Transverse colon (tissue), 4 donors: Measurements from ENCODE around the gene HSPA6. TPM values are rescaled to one million over a fixed set of nuclear protein-coding genes. Genes with fewer than 3 reads are reported as not detected.
"Not testable (repeated sequence)": the region's sequence is repeated elsewhere in the genome, so short reads cannot be mapped to it uniquely, and the experiment has no call there.

Experiments
- DNase-seq: peaks from one replicate; pipeline ENCODE4 v3.0.0-alpha.2; 2019
- H3K27ac ChIP-seq, 4 donors: fragments of 200-600 bp; sonication (generic); 2 replicates each; pipeline ENCODE4 v1.5.1; 2016 to 2018; ENCODE audit warnings: inconsistent platforms in 4 of 4
- H3K27me3 ChIP-seq: fragments of 200-600 bp; sonication (generic); 2 replicates; pipeline ENCODE4 v1.5.1; 2017; ENCODE audit warnings: inconsistent platforms
- H3K36me3 ChIP-seq, 4 donors: fragments of 200-600 bp; sonication (generic); 2 replicates each; pipeline ENCODE4 v1.5.1; 2017 to 2019; ENCODE audit warnings: inconsistent platforms in 4 of 4
- H3K4me1 ChIP-seq, 4 donors: fragments of 200-600 bp; sonication (generic); 2 replicates each; pipeline ENCODE4 v1.5.1; 2017 to 2020; ENCODE audit warnings: inconsistent platforms in 4 of 4
- H3K4me3 ChIP-seq, 4 donors: fragments of 200-600 bp; sonication (generic); 1 replicate in 1 of 4; 2 replicates in 3 of 4; pipeline versions ENCODE4 v1.5.1 to v1.6.1; 2017 to 2019; ENCODE audit warnings: inconsistent platforms in 4 of 4
- H3K9me3 ChIP-seq, 2 donors: fragments of 200-600 bp; sonication (generic); 2 replicates each; pipeline ENCODE4 v1.5.1; 2017 to 2019; ENCODE audit warnings: inconsistent platforms in 2 of 2
- EP300 ChIP-seq: sonication (generic); formaldehyde crosslinking; IDR thresholded peaks from one replicate; pipeline ENCODE4 v1.6.1; 2017; ENCODE audit warnings: antibody characterized with exemption, low read depth
- POLR2A ChIP-seq: fragments of 450-650 bp; IDR thresholded peaks from one replicate; pipeline ENCODE4 v1.6.1; 2016; ENCODE audit warnings: antibody characterized with exemption, mild to moderate bottlenecking, moderate library complexity
- POLR2AphosphoS5 ChIP-seq, 3 donors: sonication (generic); formaldehyde crosslinking; IDR thresholded peaks; one replicate each; pipeline ENCODE4 v1.6.1; 2016; ENCODE audit warnings: antibody characterized with exemption in 3 of 3
- whole genome bisulfite sequencing, 2 donors: methylation state at CpG; one replicate each; pipeline ENCODE4 v1.1.5; 2018; ENCODE audit warnings: low coverage in 1 of 2; 5-methylcytosine and 5-hydroxymethylcytosine counted together
- in situ Hi-C, 4 donors: fragments of 200-750 bp; cut with MboI; loops; one replicate each; pipeline versions ENCODE4 v1.15.0 to v1.15.1; 2017; ENCODE audit warnings: low sequenced_read_pairs in 3 of 4, low pct_ligation_motif_present in 1 of 4, low pct_unique_long_range_greater_than_20kb in 1 of 4
- intact Hi-C: fragments of 100-400 bp; cut with DNase I; formaldehyde crosslinking; loops from one replicate; pipeline ENCODE4 v1.15.1; 2023; ENCODE audit warnings: low total_unique reads
- total RNA-seq, 4 donors: library from RNA; depleted of rRNA; stranded (reverse); fragments of >200 nt; gene quantifications; one replicate each; pipeline ENCODE4 v1.1.0, GENCODE V29; 2016
- TF ChIP-seq, protein P1 (sequence below), 5 experiments: fragments of 200-600 bp in 3 of 5; fragments of 450-650 bp in 2 of 5; sonication (generic) in 3 of 5; IDR thresholded peaks; 1 replicate in 2 of 5; 2 replicates in 3 of 5; pipeline ENCODE4 v1.5.1; 2016 to 2017; ENCODE audit warnings: antibody characterized with exemption in 5 of 5, inconsistent platforms in 3 of 5, mild to moderate bottlenecking in 2 of 5, moderate library complexity in 1 of 5

The HSPA6 gene
- total RNA-seq, 4 donors from 2014 or later, result 0.82 to 2.2 (median 1.6) TPM; not detected in 1

DNA sequence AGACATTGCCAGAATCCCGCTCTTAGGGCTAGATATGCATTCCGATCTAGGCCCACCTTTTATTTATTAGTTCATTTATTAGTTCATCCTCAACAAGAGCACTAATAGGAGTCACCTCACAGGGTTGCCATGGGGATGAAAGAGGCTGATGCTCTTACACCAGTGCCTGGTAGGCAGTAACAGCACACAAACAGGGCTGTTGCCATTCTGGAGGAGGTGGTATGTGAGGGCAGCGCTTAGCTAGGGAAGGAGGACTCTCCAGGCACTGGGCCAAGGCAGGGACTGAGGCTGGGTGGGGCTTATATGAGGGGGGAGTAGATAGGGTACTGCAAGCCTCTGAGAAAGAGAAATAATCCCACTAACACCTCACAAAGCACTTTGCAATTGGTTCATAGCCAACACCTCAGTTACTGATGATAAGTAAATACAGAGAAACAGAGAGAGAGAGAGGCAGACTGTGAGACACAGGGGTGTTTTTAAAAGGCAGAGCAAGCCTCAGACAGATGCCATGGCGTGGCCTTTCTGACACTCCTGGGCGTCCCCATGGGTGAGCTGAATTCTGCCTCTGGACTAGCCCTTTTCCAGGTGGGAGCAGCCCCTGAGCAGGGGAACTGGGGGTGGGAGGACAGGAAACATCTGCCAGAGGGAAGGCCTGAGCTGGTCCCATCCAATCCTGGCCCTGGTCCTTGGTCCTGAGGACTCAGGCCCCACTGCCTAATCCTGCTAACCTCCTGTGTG, 13.2 kb upstream of the HSPA6 start:
- Histone ChIP-seq H3K27ac (no peak overlapping the region), H3K4me3 (no peak overlapping the region), H3K9me3 (no peaks in the 10 kb centered on the region), H3K36me3 (no peaks in the 10 kb centered on the region), H3K4me1 (peaks cover 0 to 17% (median 6%) of the 10 kb centered on the region in 4 donors), H3K27me3 (no peaks in the 10 kb centered on the region)
- TF ChIP-seq POLR2A (no peak), EP300 (no peak), POLR2AphosphoS5 (IDR thresholded peaks at IDR 0.05) (no peak)
- TF ChIP-seq, protein P1, sequence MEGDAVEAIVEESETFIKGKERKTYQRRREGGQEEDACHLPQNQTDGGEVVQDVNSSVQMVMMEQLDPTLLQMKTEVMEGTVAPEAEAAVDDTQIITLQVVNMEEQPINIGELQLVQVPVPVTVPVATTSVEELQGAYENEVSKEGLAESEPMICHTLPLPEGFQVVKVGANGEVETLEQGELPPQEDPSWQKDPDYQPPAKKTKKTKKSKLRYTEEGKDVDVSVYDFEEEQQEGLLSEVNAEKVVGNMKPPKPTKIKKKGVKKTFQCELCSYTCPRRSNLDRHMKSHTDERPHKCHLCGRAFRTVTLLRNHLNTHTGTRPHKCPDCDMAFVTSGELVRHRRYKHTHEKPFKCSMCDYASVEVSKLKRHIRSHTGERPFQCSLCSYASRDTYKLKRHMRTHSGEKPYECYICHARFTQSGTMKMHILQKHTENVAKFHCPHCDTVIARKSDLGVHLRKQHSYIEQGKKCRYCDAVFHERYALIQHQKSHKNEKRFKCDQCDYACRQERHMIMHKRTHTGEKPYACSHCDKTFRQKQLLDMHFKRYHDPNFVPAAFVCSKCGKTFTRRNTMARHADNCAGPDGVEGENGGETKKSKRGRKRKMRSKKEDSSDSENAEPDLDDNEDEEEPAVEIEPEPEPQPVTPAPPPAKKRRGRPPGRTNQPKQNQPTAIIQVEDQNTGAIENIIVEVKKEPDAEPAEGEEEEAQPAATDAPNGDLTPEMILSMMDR (IDR thresholded peaks at IDR 0.05), result no peak
- in situ Hi-C loops (no loop called here), intact Hi-C loops (no loop called here)
- 85 to 100% methylated on average over 3 to 5 of the region's 5 CpGs for WGBS, 2 donors
- no peak for DNase-seq

DNA sequence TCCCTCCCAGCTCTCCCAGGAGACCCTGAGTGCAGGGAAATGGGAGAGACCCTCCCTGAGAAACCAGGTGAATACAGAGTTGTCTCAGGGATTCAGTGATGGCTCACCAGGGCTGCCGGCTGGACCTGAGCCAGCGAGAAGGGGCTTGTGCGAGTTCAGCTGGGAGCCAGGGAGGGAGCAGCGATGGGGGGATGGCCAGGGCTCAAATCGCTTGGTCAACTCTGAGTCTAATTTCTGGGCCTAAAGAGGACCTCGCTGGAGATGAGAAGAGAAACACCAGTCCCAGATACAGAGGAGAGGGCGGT, 12.6 kb upstream of the HSPA6 start:
- Histone ChIP-seq H3K36me3 (no peaks in the 10 kb centered on the region), H3K4me1 (peaks cover 0 to 16% (median 6%) of the 10 kb centered on the region in 4 donors), H3K4me3 (no peak overlapping the region), H3K9me3 (no peaks in the 10 kb centered on the region), H3K27me3 (no peaks in the 10 kb centered on the region), H3K27ac (no peak overlapping the region)
- intact Hi-C loops, result no loop called here
- in situ Hi-C loops, result no loop called here
- TF ChIP-seq, protein P1 (IDR thresholded peaks at IDR 0.05), result no peak
- TF ChIP-seq EP300 (no peak), POLR2AphosphoS5 (IDR thresholded peaks at IDR 0.05) (no peak), POLR2A (no peak)
- WGBS, 2 donors, result 86% methylated on average over 7 of the region's 7 CpGs; no CpG with 5 or more reads in 1 of the 2 donors
- no peak for DNase-seq

DNA sequence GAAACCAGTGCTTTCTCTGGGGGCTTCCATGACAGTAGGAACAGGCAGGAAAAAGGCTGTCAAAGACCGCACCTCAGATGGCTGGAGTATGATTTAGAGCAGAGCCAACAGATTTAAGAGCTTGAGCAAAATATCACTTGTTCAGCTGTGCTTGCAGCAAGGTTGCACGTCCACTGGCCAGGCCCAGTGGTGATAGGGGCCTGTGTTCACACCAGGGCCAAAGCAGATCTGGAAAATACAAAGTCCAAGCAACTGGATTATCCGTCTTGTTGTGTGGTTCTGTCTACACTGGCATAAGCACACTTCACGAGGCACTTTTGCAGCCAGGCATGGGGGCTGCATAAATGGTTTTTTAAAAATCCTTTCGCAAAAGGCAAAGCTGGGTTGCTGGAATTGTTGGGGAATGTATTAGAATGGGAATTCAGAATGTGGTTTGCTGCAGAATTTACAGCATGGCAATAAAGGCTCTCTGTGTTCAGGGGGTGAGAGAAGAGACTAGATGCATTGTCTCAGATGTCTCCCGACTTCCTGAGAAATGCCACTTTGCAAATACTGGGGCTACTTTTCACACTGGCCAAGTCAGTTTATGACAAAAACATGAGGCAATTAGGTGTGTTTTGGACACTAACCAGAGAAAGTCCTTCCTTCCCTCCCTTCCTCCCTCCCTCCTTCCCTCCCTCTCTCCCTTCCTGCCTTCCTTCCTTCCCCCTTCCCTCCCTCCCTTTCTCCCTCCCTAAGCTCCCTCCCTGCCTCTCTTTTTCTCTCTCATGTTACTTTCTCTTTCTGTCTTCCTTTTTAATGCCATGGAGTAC, 11.5 kb upstream of the HSPA6 start:
- Histone ChIP-seq H3K4me1 (peaks cover 0 to 11% (median 4%) of the 10 kb centered on the region in 4 donors), H3K27ac (peak overlapping the region in 1 of 4 donors; percentile 30)
- H3K9me3 ChIP-seq, DNase-seq, in situ Hi-C loops, H3K27me3 ChIP-seq, H3K36me3 ChIP-seq, intact Hi-C loops, H3K4me3 ChIP-seq: not testable (repeated sequence)
- WGBS, 2 donors, result 56 to 88% methylated on average over 1 to 6 of the region's 6 CpGs

- Histone ChIP-seq H3K4me1 (peaks cover 0 to 11% (median 4%) of the 10 kb centered on the region in 4 donors), H3K27ac (peak overlapping the region in 3 of 4 donors; percentile 39 to 70 (median 42))
- intact Hi-C loops, H3K9me3 ChIP-seq, DNase-seq, in situ Hi-C loops, H3K4me3 ChIP-seq, H3K36me3 ChIP-seq, H3K27me3 ChIP-seq: not testable (repeated sequence)
- WGBS, 2 donors, result 20% methylated on average over 1 of the region's 1 CpG; no CpG with 5 or more reads in 1 of the 2 donors
Measured at GRCh38 chr1:161513448-161513780, 10.9 kb upstream of the HSPA6 start.

- H3K36me3 ChIP-seq, intact Hi-C loops, in situ Hi-C loops, H3K27me3 ChIP-seq, DNase-seq, H3K9me3 ChIP-seq, H3K4me3 ChIP-seq: not testable (repeated sequence)
- Histone ChIP-seq H3K4me1 (peaks cover 0 to 11% (median 4%) of the 10 kb centered on the region in 4 donors), H3K27ac (peak overlapping the region in 3 of 4 donors; percentile 39 to 70 (median 42))
- WGBS, 2 donors, result 47% methylated on average over 1 of the region's 1 CpG; no CpG with 5 or more reads in 1 of the 2 donors
Measured at GRCh38 chr1:161513953-161514352, 10.4 kb upstream of the HSPA6 start.

GRCh38 chr1:161523041-161523816, 1.1 kb upstream of the HSPA6 start:
- H3K9me3 ChIP-seq, in situ Hi-C loops, H3K27ac ChIP-seq, DNase-seq, H3K27me3 ChIP-seq, intact Hi-C loops, H3K4me1 ChIP-seq, H3K36me3 ChIP-seq: not testable (repeated sequence)
- peak overlapping the region in 1 of 4 donors; percentile 66 for H3K4me3 ChIP-seq
- WGBS, 2 donors, result 88 to 94% methylated on average over 8 to 19 of the region's 20 CpGs

- H3K36me3 ChIP-seq, in situ Hi-C loops, intact Hi-C loops, DNase-seq, H3K9me3 ChIP-seq, H3K27me3 ChIP-seq, H3K4me1 ChIP-seq: not testable (repeated sequence)
- Histone ChIP-seq H3K27ac (peak overlapping the region in 2 of 4 donors; percentile 65 to 67), H3K4me3 (peak overlapping the region in 3 of 4 donors; percentile 54 to 67 (median 66))
- 21% methylated on average over 34 of the region's 55 CpGs; no CpG with 5 or more reads in 1 of the 2 donors for WGBS, 2 donors
Measured at GRCh38 chr1:161524742-161525291, 477 bp downstream of the HSPA6 start.
